Measurements from ENCODE around the gene LARGE2. TPM values are rescaled to one million over a fixed set of nuclear protein-coding genes. Genes with fewer than 3 reads are reported as not detected.

Gene LARGE2
- total RNA-seq, 1 experiment from 2014 or later: 18.4 TPM

- DNase-seq: no peak
- Histone ChIP-seq H3K9me3 (ENCODE audit: low read length) (no peaks in the 10 kb centered on the region), H3K4me3 (ENCODE audit: low read length) (no peak overlapping the region), H3K27me3 (ENCODE audit: low read length) (no peaks in the 10 kb centered on the region), H3K4me2 (ENCODE audit: low read length) (no peak overlapping the region), H4K20me1 (ENCODE audit: low read length) (no peaks in the 10 kb centered on the region), H3K27ac (ENCODE audit: low read length) (no peak overlapping the region), H3K36me3 (ENCODE audit: low read depth, low read length) (no peaks in the 10 kb centered on the region; the same call in 1 of the 2 replicates), H3F3A (ENCODE audit: low read length, unreplicated experiment) (no peaks in the 10 kb centered on the region), H3K9me2 (replicated peaks; ENCODE audit: low read length) (no peaks in the 10 kb centered on the region), H3K9ac (ENCODE audit: low read length) (no peak overlapping the region), H2AFZ (ENCODE audit: low read length) (no peak overlapping the region), H3K79me2 (ENCODE audit: low read length) (no peaks in the 10 kb centered on the region), H3K4me1 (ENCODE audit: insufficient read depth, low read length) (no peaks in the 10 kb centered on the region)
- no peak for TF ChIP-seq EZH2 (IDR thresholded peaks at IDR 0.05; ENCODE audit: low read length, unreplicated experiment)
- TF ChIP-seq CTCF (conservative IDR thresholded peaks at IDR 0.05; ENCODE audit: low read depth, low read length): no peak
- TF ChIP-seq EZH2phosphoT487 (IDR thresholded peaks at IDR 0.05; ENCODE audit: borderline replicate concordance, low read length): no peak
- intact Hi-C loops (cut with micrococcal nuclease): no loop called here
- no peak; the same call in 1 of the 2 replicates for ATAC-seq
- ChIA-PET CTCF (no interaction called here), POLR2A (ENCODE audit: unreplicated experiment) (no interaction called here)
- no TSS peak for BruUV-seq (replicated peaks)
Observed at GRCh38 chr11:45907911-45908370, 14.5 kb upstream of the LARGE2 start.

- Histone ChIP-seq H3F3A (ENCODE audit: low read length, unreplicated experiment) (no peaks in the 10 kb centered on the region), H3K9me3 (ENCODE audit: low read length) (no peaks in the 10 kb centered on the region), H3K79me2 (ENCODE audit: low read length) (no peaks in the 10 kb centered on the region), H2AFZ (ENCODE audit: low read length) (no peak overlapping the region), H3K4me1 (ENCODE audit: insufficient read depth, low read length) (no peaks in the 10 kb centered on the region), H3K9me2 (replicated peaks; ENCODE audit: low read length) (no peaks in the 10 kb centered on the region), H3K27ac (ENCODE audit: low read length) (no peak overlapping the region), H3K27me3 (ENCODE audit: low read length) (no peaks in the 10 kb centered on the region), H3K4me2 (ENCODE audit: low read length) (no peak overlapping the region), H3K9ac (ENCODE audit: low read length) (no peak overlapping the region), H4K20me1 (ENCODE audit: low read length) (no peaks in the 10 kb centered on the region), H3K36me3 (ENCODE audit: low read depth, low read length) (no peaks in the 10 kb centered on the region; the same call in 1 of the 2 replicates), H3K4me3 (ENCODE audit: low read length) (no peak overlapping the region)
- no TSS peak for BruUV-seq (replicated peaks)
- intact Hi-C loops (cut with micrococcal nuclease): no loop called here
- DNase-seq (no peak), ATAC-seq (no peak)
- POLR2A ChIA-PET (ENCODE audit: unreplicated experiment): no interaction called here
- TF ChIP-seq EZH2 (IDR thresholded peaks at IDR 0.05; ENCODE audit: low read length, unreplicated experiment) (no peak), CTCF (conservative IDR thresholded peaks at IDR 0.05; ENCODE audit: low read depth, low read length) (no peak), EZH2phosphoT487 (IDR thresholded peaks at IDR 0.05; ENCODE audit: borderline replicate concordance, low read length) (no peak)
- CTCF ChIA-PET: interaction anchor here (0.6 kb wide), 1 partner anchor 96 kb away, joined by 3 read pairs; no protein-coding TSS in a partner anchor
Observed at GRCh38 chr11:45909594-45910475, 12.6 kb upstream of the LARGE2 start.

DNA sequence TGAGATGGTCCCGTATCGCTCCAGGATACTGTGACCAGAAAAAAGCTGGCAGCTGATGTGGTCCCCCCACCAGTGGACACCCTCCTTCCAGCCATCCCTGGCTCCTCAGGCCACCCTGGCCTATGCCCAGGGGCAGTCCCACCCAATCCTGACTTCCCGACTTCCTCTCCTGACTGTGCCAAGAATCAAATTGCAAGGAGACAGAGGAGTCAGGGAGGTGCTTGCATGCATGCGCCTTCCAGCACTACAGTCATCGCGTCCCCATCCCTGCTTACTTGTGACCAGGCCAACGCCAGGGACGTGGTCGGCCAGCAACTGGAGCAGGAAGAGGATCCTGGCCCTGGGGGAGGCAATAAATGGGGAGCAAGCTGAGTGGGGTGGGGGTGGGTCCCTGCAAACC is 11.8 kb upstream of the LARGE2 start:
- Histone ChIP-seq H4K20me1 (ENCODE audit: low read length) (no peaks in the 10 kb centered on the region), H3K27ac (ENCODE audit: low read length) (no peak overlapping the region), H3K4me1 (ENCODE audit: insufficient read depth, low read length) (no peaks in the 10 kb centered on the region), H3F3A (ENCODE audit: low read length, unreplicated experiment) (no peaks in the 10 kb centered on the region), H3K9me2 (replicated peaks; ENCODE audit: low read length) (no peaks in the 10 kb centered on the region), H3K4me3 (ENCODE audit: low read length) (no peak overlapping the region), H3K36me3 (ENCODE audit: low read depth, low read length) (no peaks in the 10 kb centered on the region; the same call in 1 of the 2 replicates), H2AFZ (ENCODE audit: low read length) (no peak overlapping the region), H3K79me2 (ENCODE audit: low read length) (no peaks in the 10 kb centered on the region), H3K9ac (ENCODE audit: low read length) (no peak overlapping the region), H3K9me3 (ENCODE audit: low read length) (no peaks in the 10 kb centered on the region), H3K27me3 (ENCODE audit: low read length) (no peaks in the 10 kb centered on the region), H3K4me2 (ENCODE audit: low read length) (no peak overlapping the region)
- CTCF ChIA-PET: interaction anchor here (0.6 kb wide), 1 partner anchor 95 kb away, joined by 3 read pairs; no protein-coding TSS in a partner anchor
- POLR2A ChIA-PET (ENCODE audit: unreplicated experiment): no interaction called here
- TF ChIP-seq EZH2phosphoT487 (IDR thresholded peaks at IDR 0.05; ENCODE audit: borderline replicate concordance, low read length) (no peak), CTCF (conservative IDR thresholded peaks at IDR 0.05; ENCODE audit: low read depth, low read length) (no peak), EZH2 (IDR thresholded peaks at IDR 0.05; ENCODE audit: low read length, unreplicated experiment) (no peak)
- no peak for DNase-seq
- BruUV-seq (replicated peaks): no TSS peak
- ATAC-seq: no peak
- intact Hi-C loops (cut with micrococcal nuclease): no loop called here
